Osteocyte (in vitro differentiated cells): Measurements from ENCODE around the gene NHERF2. TPM values are rescaled to one million over a fixed set of nuclear protein-coding genes. Genes with fewer than 3 reads are reported as not detected.

Experiments used
- DNase-seq: peaks from one replicate; pipeline ENCODE4 v3.0.0; 2021; ENCODE audit warnings: mixed read lengths; ENCODE audit not compliant: unreplicated experiment; ENCODE audit errors: extremely low spot score
- H3K27ac Mint-ChIP-seq: one replicate; pipeline ENCODE4 v1.8.0; 2021; ENCODE audit warnings: mild to moderate bottlenecking, mixed read lengths; ENCODE audit not compliant: unreplicated experiment
- H3K27me3 Mint-ChIP-seq: one replicate; pipeline ENCODE4 v1.8.0; 2021; ENCODE audit warnings: mixed read lengths; ENCODE audit not compliant: unreplicated experiment
- H3K36me3 Mint-ChIP-seq: one replicate; pipeline ENCODE4 v1.8.0; 2021; ENCODE audit warnings: mixed read lengths; ENCODE audit not compliant: unreplicated experiment
- H3K4me1 Mint-ChIP-seq: one replicate; pipeline ENCODE4 v1.8.0; 2021; ENCODE audit warnings: mixed read lengths; ENCODE audit not compliant: unreplicated experiment
- H3K4me3 Mint-ChIP-seq: one replicate; pipeline ENCODE4 v1.8.0; 2021; ENCODE audit warnings: mild to moderate bottlenecking, moderate library complexity, mixed read lengths; ENCODE audit not compliant: unreplicated experiment
- H3K9me3 Mint-ChIP-seq: one replicate; pipeline ENCODE4 v1.8.0; 2021; ENCODE audit warnings: mixed read lengths; ENCODE audit not compliant: unreplicated experiment
- total RNA-seq: library from RNA; stranded (reverse); gene quantifications from 2 replicates; pipeline ENCODE4 v1.2.1, GENCODE V29; 2021
- TF ChIP-seq, protein P1 (sequence below): fragments of 200-600 bp; sonication (generic); IDR thresholded peaks from 2 replicates; pipeline ENCODE4 v1.5.0; 2021; ENCODE audit warnings: antibody characterized with exemption, mild to moderate bottlenecking, moderate library complexity

The NHERF2 gene
- total RNA-seq, 1 donor from 2014 or later = 146 TPM

DNA sequence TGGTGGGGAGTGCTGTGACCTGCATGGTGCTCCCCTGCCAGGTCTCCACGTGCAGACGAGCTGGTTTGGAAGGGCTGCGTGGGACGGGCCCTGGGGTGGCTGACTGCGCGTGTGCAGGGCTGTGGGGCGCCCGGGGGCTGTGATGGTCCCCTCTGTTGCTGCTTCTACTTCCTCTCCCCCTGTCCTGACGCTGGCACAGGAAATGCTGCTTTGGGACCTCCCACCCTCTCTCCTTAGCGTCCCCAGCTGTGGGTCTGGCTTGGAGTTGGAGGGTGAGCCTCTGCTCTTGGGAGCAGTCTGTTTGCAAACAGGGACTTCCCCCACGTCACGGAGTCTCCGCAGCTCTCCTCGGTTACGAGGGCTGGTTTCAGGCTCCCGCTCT lies 56.3 kb downstream of the NHERF2 start:
- TF ChIP-seq, protein P1, sequence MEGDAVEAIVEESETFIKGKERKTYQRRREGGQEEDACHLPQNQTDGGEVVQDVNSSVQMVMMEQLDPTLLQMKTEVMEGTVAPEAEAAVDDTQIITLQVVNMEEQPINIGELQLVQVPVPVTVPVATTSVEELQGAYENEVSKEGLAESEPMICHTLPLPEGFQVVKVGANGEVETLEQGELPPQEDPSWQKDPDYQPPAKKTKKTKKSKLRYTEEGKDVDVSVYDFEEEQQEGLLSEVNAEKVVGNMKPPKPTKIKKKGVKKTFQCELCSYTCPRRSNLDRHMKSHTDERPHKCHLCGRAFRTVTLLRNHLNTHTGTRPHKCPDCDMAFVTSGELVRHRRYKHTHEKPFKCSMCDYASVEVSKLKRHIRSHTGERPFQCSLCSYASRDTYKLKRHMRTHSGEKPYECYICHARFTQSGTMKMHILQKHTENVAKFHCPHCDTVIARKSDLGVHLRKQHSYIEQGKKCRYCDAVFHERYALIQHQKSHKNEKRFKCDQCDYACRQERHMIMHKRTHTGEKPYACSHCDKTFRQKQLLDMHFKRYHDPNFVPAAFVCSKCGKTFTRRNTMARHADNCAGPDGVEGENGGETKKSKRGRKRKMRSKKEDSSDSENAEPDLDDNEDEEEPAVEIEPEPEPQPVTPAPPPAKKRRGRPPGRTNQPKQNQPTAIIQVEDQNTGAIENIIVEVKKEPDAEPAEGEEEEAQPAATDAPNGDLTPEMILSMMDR = no peak
- no peaks in the 10 kb centered on the region for H3K9me3 Mint-ChIP-seq
- H3K27me3 Mint-ChIP-seq = no peaks in the 10 kb centered on the region
- H3K4me1 Mint-ChIP-seq = peaks cover 8% of the 10 kb centered on the region
- H3K36me3 Mint-ChIP-seq = peaks cover 14% of the 10 kb centered on the region
- no peak for DNase-seq
- H3K4me3 Mint-ChIP-seq = no peak overlapping the region
- H3K27ac Mint-ChIP-seq = no peak overlapping the region

DNA sequence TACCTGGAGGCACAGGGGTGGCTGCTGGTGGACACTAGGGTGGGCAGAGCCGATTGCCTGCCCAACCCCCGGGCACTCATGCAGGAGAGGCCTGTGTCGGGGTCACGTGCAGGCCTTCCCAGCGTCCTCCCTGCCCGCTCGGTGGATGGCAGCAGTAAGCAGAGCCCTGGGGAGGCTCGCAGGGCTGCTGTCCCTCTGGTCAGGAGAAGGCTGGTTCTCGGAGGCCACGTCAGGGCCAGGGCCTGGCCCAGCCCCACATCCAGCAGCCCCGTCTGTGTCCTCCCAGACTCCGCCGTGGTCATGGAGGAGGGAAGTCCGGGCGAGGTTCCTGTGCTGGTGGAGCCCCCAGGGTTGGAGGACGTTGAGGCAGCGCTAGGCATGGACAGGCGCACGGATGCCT lies 56.7 kb downstream of the NHERF2 start:
- no peaks in the 10 kb centered on the region for H3K27me3 Mint-ChIP-seq
- H3K27ac Mint-ChIP-seq = no peak overlapping the region
- peaks cover 14% of the 10 kb centered on the region for H3K36me3 Mint-ChIP-seq
- TF ChIP-seq, protein P1 = no peak
- no peaks in the 10 kb centered on the region for H3K9me3 Mint-ChIP-seq
- H3K4me1 Mint-ChIP-seq = peaks cover 8% of the 10 kb centered on the region
- DNase-seq = no peak
- H3K4me3 Mint-ChIP-seq = no peak overlapping the region

GRCh38 chr16:2083876-2084780 lies 57.4 kb downstream of the NHERF2 start:
- no peaks in the 10 kb centered on the region for H3K27me3 Mint-ChIP-seq
- no peak overlapping the region for H3K4me3 Mint-ChIP-seq
- peaks cover 13% of the 10 kb centered on the region for H3K36me3 Mint-ChIP-seq
- no peak for DNase-seq
- H3K27ac Mint-ChIP-seq = no peak overlapping the region
- TF ChIP-seq, protein P1 = no peak
- H3K9me3 Mint-ChIP-seq = no peaks in the 10 kb centered on the region
- H3K4me1 Mint-ChIP-seq = peaks cover 8% of the 10 kb centered on the region

GRCh38 chr16:2084895-2085625 lies 58.4 kb downstream of the NHERF2 start:
- no peaks in the 10 kb centered on the region for H3K9me3 Mint-ChIP-seq
- DNase-seq = no peak
- peak overlapping the region; percentile 4 for H3K27ac Mint-ChIP-seq
- no peaks in the 10 kb centered on the region for H3K27me3 Mint-ChIP-seq
- H3K36me3 Mint-ChIP-seq = peaks cover 12% of the 10 kb centered on the region
- H3K4me1 Mint-ChIP-seq = peaks cover 8% of the 10 kb centered on the region
- no peak overlapping the region for H3K4me3 Mint-ChIP-seq
- TF ChIP-seq, protein P1 = no peak

DNA sequence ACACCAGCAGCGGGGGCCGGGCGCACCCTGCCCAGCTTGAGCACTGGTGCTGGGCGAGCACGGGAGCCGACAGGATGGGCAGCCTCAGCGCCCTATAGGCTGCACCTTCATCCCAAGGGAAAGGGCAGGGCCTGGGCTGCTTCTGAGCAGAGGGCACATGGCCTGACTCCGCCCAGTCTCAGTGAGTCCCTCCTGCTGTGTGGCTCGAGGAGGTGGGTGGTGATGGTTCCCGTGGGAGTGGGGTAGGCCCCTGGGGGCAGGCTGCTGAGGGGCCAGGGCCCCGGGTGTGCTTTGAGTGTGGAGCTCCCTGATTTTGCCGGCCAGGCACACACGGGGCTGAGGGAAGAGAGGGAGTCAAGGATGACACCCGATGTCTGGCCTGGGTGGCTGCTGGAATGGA lies 59.0 kb downstream of the NHERF2 start:
- TF ChIP-seq, protein P1 = no peak
- Mint-ChIP-seq H3K36me3 (peaks cover 12% of the 10 kb centered on the region), H3K4me3 (no peak overlapping the region), H3K9me3 (no peaks in the 10 kb centered on the region), H3K27ac (no peak overlapping the region), H3K27me3 (no peaks in the 10 kb centered on the region), H3K4me1 (peaks cover 8% of the 10 kb centered on the region)
- no peak for DNase-seq
